Measurements from ENCODE around the gene SMTNL1.
"Not testable (repeated sequence)": the region's sequence is repeated elsewhere in the genome, so short reads cannot be mapped to it uniquely, and the experiment has no call there.

Gene SMTNL1

GRCh38 chr11:57511741-57512430, 25.5 kb upstream of the SMTNL1 start:
- DNase-seq = no peak

- no peak for DNase-seq
Observed at GRCh38 chr11:57512646-57513451, 24.5 kb upstream of the SMTNL1 start.

GRCh38 chr11:57513452-57513795, 24.0 kb upstream of the SMTNL1 start:
- DNase-seq = no peak

- peak in 2 of 5 experiments; percentile 6 to 52 for DNase-seq
Observed at GRCh38 chr11:57513911-57514537, 23.4 kb upstream of the SMTNL1 start.

- peak in 4 of 5 experiments; percentile 24 to 60 (median 36) for DNase-seq
Observed at GRCh38 chr11:57514538-57515331, 22.7 kb upstream of the SMTNL1 start.

GRCh38 chr11:57515332-57516060, 21.9 kb upstream of the SMTNL1 start, which contains the start of gene SLC43A1:
TSS of gene SLC43A1 (minus strand) at chr11:57515702. CDS start at chr11:57514111, 1,591 bp downstream.
- peak in 2 of 5 experiments; percentile 10 to 48 for DNase-seq

- DNase-seq = no peak
Observed at GRCh38 chr11:57516061-57516443, 21.3 kb upstream of the SMTNL1 start.

- DNase-seq = no peak
Observed at GRCh38 chr11:57521116-57521515, 16.3 kb upstream of the SMTNL1 start.

GRCh38 chr11:57523419-57523818, 14.0 kb upstream of the SMTNL1 start:
- no peak for DNase-seq

- DNase-seq = peak; percentile 40 to 62 (median 61)
Observed at GRCh38 chr11:57527056-57527631, 10.3 kb upstream of the SMTNL1 start.

- no peak for DNase-seq
Observed at GRCh38 chr11:57529012-57529411, 8.4 kb upstream of the SMTNL1 start.

GRCh38 chr11:57530215-57530595, 7.2 kb upstream of the SMTNL1 start:
- DNase-seq = no peak

GRCh38 chr11:57530596-57531507, 6.5 kb upstream of the SMTNL1 start, which contains the start of gene TIMM10:
TSS of gene TIMM10 (minus strand) at chr11:57530754. CDS start at chr11:57530189, 565 bp downstream.
- DNase-seq = peak; percentile 72 to 99 (median 87)

- DNase-seq = not testable (repeated sequence)
Observed at GRCh38 chr11:57534449-57534848, 2.9 kb upstream of the SMTNL1 start.

- DNase-seq = no peak
Observed at GRCh38 chr11:57539342-57539741, 1.9 kb downstream of the SMTNL1 start.

- DNase-seq = no peak
Observed at GRCh38 chr11:57541169-57541568, 3.8 kb downstream of the SMTNL1 start.

GRCh38 chr11:57542582-57542981, 5.2 kb downstream of the SMTNL1 start:
- no peak for DNase-seq

GRCh38 chr11:57543593-57543992, 6.2 kb downstream of the SMTNL1 start:
- no peak for DNase-seq

GRCh38 chr11:57544566-57544965, 7.2 kb downstream of the SMTNL1 start:
- DNase-seq = no peak

GRCh38 chr11:57545883-57546282, 8.5 kb downstream of the SMTNL1 start:
- DNase-seq = no peak
